Measurements from ENCODE around the gene ECSCR. TPM values are rescaled to one million over a fixed set of nuclear protein-coding genes. Genes with fewer than 3 reads are reported as not detected.

The ECSCR gene
- total RNA-seq, 2 experiments from 2014 or later = 0.55 to 1.2 TPM

DNA sequence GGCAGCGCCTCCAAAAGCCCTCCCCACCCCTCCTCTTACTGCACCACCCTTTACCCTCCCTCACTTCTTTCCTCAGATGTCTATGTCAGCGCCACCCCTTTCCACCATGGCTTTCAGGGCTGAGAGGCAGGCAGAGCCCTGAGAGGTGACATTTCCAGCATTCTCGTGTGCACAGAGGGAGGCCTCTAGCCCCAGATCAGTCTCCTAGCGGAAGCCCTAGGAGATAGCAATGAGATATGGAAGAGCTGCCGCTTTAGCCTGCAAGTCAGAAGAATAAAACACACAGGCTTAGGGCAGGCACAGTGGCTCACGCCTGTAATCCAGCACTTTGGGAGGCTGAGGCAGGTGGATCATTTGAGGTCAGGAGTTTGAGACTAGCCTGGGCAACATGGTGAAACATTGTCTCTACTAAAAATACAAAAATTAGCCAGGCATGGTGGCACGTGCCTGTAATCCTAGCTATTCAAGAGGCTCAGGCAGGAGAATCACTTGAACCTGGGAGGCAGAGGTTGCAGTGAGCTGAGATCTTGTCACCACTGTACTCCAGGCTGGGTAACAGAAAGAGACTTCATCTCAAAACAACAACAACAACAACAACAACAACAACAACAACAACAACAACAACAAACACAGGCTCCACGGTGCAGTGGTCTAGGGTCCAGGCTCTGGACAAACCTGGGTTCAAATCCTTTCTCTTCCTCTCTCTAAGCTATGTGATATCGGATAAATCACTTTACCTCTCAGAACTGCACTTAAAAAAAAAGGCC, 16.3 kb upstream of the ECSCR start:
- CTCF ChIA-PET = interaction anchor here (0.7 to 0.9 kb wide), 2 partner anchors 42 to 50 kb away, joined by 3 read pairs; no protein-coding TSS in a partner anchor

DNA sequence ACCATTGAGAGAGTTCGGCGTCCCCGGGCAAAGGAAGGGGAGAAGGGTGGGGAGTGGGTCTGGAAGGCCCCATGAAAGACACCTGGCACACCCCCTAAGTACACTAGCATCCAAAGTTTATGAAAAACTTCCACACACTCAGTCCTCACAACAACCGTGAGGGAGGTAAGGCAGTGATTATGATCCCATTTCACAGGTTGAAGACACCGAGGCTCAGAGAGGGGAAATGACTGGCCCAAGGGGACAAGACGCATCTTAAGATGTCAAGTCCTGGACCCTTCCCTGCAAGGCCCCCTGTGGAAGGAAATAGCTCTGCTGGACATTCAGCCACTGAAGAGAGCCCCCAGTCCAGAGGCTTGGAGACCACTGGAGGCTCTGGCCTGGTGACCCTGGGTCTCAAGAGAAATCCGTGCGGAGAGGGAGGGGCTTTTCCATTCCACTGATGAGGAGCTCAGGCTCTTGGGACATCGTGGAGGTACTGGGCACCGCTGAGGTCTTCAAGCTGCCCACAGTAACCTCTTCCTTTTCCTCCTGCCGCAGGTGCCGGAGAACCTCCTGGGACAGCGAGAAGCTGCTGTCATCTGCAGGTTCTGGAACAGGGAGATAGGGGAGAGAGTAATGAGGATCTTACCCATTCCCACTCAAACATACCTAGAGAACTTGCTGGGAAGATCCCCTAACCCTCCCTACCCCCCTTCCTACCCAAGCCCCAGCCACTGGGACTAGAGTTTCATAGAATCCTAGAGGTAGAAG, 13.5 kb upstream of the ECSCR start:
- CTCF ChIA-PET = interaction anchor here (0.6 to 1.6 kb wide), 2 partner anchors 28 to 42 kb away, joined by 3 to 4 read pairs; no protein-coding TSS in a partner anchor

More for the DNA sequence above, 16.3 kb upstream of the ECSCR start:
- POLR2A ChIA-PET = interaction anchor here (0.6 kb wide), 1 partner anchor 19 kb away, joined by 3 read pairs; no protein-coding TSS in a partner anchor

DNA sequence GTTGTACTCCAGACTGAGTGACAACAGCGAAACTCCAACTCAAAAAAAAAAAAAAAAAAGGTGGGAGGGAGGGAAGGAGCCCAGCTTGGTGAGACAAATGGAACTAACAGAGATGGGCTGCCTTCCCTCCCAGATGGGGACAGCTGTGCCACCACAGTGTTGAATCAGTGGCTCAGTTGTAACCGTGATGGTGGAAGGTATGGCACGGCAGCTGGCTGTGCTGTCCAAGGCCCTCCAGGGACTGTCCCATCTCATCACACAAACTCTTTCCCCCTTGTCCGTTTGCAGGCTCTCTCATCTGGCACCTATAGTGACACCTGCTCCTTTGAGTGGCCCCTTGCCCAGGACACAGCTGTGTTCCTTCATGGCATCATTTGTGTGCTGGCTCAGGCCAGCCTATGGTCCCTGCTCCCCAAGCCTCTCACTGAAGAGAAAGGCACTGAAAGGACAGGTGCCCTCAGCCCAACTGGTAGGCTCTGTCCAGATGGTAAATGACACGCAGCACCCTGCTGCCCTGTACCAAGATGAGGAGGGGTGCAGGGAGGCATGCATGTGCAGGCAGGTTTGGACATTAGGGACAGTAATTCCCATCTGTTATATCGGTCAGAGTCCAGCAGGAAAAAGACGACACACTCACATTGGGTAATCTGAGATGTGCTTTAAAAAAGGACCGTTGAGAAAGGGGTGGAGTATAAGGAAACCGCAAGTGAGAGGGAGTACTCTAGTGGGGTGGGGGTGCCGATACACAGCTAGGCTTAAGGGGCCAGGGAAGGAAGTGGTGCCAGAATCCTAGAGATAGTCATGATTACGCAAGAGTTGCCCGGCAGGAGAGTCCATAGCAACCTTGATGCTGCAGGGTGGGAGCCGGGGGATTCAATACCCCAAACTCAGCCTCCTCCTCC, 12.6 kb upstream of the ECSCR start:
- ChIA-PET CTCF (interaction anchor here (0.7 to 1.6 kb wide), 3 partner anchors 9 to 43 kb away, joined by 3 read pairs; no protein-coding TSS in a partner anchor), POLR2A (no interaction called here)

More for the DNA sequence above, 13.5 kb upstream of the ECSCR start:
- POLR2A ChIA-PET = no interaction called here

DNA sequence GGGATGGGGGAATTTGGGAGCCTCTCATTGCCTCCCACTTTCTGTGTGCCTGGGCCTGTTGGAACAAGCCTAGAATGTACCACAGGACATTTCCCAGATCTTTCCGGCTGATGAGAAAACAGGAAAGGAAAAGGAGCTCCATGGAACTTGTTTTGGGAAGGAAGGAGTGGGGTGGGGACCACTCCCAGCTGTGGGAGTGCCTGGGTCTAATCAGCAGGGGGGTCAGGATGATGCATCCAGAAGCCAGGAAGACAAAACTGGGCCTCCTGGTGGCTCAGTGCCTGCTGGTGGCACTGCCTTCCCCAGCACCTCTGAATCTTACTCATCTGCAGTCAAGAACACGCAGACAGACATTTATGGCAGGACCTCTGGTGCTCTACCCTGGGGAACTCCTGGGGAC, 11.0 kb upstream of the ECSCR start:
- CTCF ChIA-PET = interaction anchor here (0.8 to 0.9 kb wide), 2 partner anchors 9 to 51 kb away, joined by 3 to 4 read pairs; partner anchors contain the start of gene STING1
- POLR2A ChIA-PET = interaction anchor here (0.8 to 1.4 kb wide), 2 partner anchors 8 to 26 kb away, joined by 3 to 7 read pairs; partner anchors contain the start of gene STING1

DNA sequence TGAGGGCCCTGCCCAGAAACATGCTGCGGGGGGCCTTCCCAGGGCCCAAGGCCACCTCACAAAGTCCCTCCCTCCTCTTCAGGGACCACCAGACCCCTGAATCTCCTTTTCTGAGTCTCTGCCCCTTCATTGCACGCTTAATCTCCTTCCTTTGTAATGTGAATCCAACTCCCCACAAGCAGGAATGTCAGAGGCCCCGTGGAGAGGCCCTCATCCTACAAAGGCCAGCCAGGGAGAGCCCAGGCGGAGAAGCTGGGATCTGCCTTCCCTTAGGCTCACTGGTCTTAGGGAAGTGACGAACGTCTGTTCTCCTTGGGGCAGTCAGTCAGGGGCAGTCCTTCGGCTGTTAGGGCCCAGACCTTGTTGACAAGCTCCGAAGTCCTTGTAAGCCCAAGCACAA, 10.6 kb upstream of the ECSCR start:
- ChIA-PET CTCF (interaction anchor here (0.8 to 0.9 kb wide), 2 partner anchors 9 to 51 kb away, joined by 3 to 4 read pairs; partner anchors contain the start of gene STING1), POLR2A (interaction anchor here (1.4 kb wide), 1 partner anchor 9 kb away, joined by 7 read pairs; the partner anchor contains the start of gene STING1)

DNA sequence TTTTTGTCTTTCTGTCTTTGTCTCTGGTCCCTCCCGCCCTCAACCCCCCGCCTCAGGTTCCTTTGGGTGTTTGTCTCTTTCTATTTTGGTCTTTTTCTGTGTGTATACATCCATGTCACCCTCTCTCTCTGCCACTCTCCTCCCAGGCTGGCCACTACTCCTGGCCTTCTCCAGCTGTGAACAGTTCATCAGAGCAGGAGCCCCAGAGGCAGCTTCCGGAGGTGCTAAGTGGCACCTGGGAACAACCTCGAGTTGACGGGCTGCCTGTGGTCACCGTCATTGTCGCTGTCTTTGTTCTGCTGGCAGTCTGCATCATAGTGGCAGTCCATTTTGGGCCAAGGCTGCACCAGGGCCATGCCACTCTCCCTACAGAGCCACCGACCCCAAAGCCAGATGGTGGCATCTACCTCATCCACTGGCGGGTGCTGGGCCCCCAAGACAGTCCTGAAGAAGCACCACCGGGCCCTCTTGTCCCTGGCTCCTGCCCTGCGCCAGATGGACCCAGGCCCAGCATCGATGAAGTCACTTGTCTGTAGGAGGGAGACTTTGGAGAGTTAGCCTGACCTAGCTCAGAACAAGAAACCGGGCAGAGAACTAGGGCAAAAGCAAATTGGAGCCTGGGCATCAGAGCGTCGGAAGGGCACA, 10.0 kb upstream of the ECSCR start:
- CTCF ChIA-PET = no interaction called here

DNA sequence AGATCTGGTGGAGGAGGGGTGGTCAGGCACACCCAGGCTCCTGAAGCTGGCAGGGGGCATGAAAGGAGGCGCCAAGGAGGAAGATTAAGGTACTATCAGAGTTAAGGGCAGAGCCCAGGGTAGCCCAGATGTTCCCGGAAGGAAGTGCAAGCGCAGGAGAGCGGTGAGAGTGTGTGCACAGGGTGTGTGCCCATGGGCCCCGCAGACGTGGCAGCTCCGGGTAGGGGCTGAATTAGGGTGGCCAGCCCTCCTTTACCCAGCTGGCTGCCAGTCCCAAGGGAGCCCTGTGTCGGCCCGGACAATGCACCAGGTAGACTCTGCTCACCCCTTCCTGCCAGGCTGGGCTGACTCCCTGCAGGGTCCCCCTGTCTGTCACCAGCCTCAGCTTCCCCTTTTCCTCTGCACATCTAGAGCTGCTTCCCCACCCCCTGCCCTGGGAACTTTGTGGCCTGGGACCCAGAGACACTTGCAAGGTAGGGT, 8.3 kb upstream of the ECSCR start, which contains the start of gene SMIM33:
SMIM33 (plus strand) TSS at position 184 of the 480 bp plus-strand sequence; CDS start at position 302, 118 bp downstream.
- CTCF ChIA-PET = interaction anchor here (0.6 to 1.5 kb wide), 7 partner anchors 11 to 368 kb away, joined by 3 to 4 read pairs (median 3); no protein-coding TSS in a partner anchor
- POLR2A ChIA-PET = interaction anchor here (0.6 to 1.1 kb wide), 4 partner anchors 9 to 196 kb away, joined by 3 to 6 read pairs (median 3); partner anchors contain the start of gene STING1

More for the DNA sequence above, 10.0 kb upstream of the ECSCR start:
- POLR2A ChIA-PET = interaction anchor here (0.6 to 1.4 kb wide), 2 partner anchors 10 to 137 kb away, joined by 5 to 7 read pairs; partner anchors contain the start of gene STING1

DNA sequence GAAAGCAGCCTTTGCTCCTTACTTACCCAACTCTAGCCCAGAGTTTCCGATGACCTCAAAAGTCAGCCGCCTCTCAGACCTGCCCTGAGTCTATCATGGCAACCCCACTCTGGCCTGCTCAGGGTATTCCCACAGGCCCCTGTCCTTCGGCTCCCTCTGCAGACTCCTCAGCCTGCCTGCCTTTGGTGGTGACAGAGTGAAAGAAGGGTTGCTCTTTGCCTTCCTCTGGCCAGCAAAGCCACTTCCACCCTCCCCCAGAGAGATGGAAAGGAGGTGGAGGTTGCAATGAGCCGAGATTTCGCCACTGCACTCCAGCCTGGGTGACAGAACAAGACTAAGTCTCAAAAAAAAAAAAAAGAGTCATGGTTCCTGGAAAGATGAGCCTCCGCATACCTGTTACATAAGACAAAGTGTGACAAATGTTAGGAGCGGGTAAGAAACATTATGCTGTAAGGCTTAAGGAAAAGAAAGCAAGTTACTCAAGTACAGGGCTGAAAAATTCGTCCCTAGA, 5.9 kb upstream of the ECSCR start:
- CTCF ChIA-PET = no interaction called here
- POLR2A ChIA-PET = no interaction called here

DNA sequence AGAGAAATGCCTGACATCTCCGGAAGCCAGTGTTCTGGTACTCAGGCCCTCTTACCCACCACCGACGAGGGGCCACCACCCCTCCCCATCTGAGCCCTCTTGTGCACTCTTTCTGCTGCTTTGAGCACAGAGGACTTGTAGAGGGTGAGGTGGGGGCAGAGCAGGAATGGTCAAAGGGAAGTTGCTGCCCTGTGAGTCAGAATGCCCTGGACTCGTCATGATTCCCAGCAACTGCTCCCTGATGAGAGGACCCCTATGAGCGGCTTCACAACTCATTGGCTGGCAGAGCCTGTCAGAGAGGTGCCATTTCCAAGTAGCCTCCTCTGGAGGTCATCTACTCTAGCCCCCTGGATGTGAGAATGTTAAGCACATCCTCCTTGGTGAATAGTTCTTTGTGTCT, 845 bp downstream of the ECSCR start:
- ChIA-PET CTCF (no interaction called here), POLR2A (interaction anchor here (0.5 to 0.7 kb wide), 2 partner anchors 9 to 100 kb away, joined by 3 to 4 read pairs; no protein-coding TSS in a partner anchor)

DNA sequence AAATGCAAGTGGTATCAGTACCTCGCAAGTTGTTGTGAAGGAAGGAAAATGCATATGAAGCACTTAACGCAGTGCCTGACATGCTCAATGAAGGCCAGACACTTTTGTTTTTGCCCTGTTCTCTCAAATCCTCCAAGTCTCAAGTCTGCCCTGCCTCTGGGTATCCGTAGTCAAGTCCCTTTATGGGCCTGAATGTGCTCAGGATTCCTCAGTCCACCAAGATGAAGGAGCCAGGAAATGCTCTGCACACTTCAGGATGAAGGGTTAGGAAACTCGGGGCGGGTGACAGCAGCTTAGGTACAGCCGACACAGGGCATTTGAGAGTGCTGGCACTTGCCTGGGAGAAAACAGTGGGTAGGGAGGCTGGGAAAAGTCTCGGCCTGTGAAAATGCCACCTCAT, 1.4 kb downstream of the ECSCR start:
- CTCF ChIA-PET = no interaction called here
- POLR2A ChIA-PET = interaction anchor here (0.7 kb wide), 1 partner anchor 99 kb away, joined by 4 read pairs; no protein-coding TSS in a partner anchor

DNA sequence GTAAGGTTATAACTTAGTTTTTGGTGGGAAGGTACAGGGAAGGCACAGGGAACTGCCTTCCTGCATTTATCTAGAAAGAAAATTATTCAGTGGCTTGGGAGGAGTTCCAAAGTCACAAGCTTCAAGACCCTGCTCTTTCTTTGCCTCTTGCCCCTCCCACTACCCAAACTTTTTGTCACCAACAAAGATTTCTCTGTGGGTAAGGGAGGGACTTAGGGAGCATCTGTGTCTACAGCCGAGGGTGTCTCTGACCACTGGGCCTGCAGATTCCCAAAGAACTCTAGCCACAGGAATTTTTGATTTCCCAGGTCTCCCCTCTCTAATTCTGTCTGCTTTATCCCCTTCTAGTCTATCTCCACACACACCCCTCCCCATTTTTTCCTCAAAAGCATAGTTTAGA, 2.1 kb downstream of the ECSCR start:
- ChIA-PET CTCF (interaction anchor here (0.7 to 2.0 kb wide), 6 partner anchors 10 to 47 kb away, joined by 3 to 6 read pairs (median 4); partner anchors contain the start of gene SMIM33), POLR2A (interaction anchor here (0.6 to 1.8 kb wide), 5 partner anchors 10 to 185 kb away, joined by 3 to 7 read pairs (median 4); no protein-coding TSS in a partner anchor)

DNA sequence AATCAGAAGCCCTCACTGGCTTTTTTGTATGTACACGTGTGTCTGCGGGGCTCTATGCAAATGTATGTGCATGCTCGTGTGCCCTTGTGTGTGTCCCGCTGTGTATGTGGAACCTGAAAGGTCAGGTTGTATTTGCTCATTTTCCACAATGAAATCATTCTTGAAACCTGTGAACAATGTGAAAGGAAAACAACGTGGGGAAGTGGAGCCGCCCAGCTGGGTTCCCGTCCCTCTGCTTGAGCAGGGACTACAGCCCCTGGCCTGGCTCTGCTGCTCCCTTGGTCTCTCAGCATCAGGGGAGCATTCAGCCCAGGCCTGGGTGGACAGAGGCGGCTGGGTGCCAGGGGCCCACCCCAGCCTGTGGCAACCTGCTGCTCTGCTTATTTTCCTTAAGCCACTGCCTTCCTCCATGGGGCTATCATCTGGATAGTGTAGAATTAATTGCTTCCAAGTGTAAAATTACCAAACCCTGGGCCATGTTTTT, 3.0 kb downstream of the ECSCR start:
- CTCF ChIA-PET = interaction anchor here (0.8 to 2.0 kb wide), 5 partner anchors 9 to 46 kb away, joined by 3 to 6 read pairs (median 4); partner anchors contain the start of gene SMIM33
- POLR2A ChIA-PET = interaction anchor here (0.8 to 2.1 kb wide), 4 partner anchors 12 to 43 kb away, joined by 3 to 9 read pairs (median 6); partner anchors contain the start of gene STING1

DNA sequence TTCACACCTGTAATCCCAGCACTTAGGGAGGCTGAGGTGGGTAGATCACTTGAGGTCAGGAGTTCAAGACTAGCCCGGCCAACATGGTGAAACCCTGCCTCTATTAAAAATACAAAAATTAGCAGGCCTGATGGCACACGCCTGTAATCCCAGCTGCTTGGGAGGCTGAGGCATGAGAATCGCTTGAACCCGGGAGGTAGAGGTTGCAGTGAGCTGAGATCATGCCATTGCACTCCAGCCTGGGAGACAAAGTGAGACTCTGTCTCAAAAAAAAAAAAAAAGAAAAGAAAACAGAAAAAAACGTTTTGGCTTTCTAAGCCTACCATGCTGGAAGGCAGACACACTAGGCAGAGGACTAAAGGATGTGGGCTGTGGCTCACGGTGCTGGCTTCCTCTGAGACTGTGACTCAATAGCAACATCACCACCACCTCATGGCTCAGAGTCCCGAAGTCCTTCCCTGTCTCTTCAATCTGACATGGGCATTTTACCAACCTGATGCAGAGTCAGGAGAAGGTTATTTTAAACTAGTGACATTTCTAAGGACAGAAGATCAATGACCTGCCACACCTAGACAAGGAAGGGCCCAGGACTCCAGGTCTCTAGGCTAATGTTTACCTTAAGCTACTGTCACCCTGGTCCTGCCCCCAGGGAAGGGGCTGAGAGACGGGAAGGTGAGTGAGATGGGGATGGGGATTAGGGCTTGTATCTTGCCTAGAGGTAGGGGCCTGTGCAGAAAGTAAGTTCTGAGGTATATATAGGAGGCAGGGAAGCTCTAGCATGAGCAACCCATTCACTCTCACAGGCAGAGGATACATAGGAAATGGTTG, 3.7 kb downstream of the ECSCR start:
- ChIA-PET CTCF (interaction anchor here (0.7 to 2.0 kb wide), 9 partner anchors 8 to 214 kb away, joined by 4 to 8 read pairs (median 5); partner anchors contain the start of genes DNAJC18 and STING1), POLR2A (interaction anchor here (0.7 to 2.1 kb wide), 7 partner anchors 11 to 212 kb away, joined by 3 to 9 read pairs (median 5); partner anchors contain the start of genes DNAJC18 and STING1)

DNA sequence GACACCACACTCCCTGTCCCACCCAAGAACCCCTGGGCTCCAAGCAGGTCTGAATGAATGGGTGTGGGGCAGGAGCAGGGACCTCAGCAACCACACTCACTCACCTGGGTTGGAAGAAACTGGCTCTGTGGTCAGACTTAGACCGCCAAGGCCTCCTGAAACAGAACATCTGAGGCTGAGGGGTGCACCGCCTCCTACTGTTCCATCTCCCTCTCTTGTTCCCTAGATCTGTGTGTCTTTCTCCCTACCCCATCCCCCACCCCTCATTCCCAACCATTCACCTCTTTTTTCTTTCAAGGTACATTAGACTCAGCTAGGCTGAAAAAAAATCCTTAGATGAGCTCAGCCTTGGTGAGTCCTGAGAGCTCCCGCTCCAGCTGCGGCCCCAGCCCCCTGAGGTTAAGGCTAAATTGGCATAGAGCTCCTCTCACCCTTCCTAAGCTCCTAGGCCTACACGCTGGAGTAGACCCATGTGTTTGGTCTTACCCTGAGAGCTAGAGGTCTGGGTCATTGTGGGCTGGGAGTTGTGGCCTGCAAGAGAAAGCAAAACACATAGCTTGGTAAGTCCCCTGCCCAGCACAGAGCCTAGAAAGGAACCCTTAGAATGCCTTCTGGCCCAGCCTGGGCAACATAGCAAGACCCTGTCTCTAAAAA, 4.8 kb downstream of the ECSCR start:
- ChIA-PET POLR2A (interaction anchor here (0.9 to 2.1 kb wide), 4 partner anchors 10 to 54 kb away, joined by 5 to 9 read pairs (median 6); partner anchors contain the start of genes DNAJC18 and STING1), CTCF (interaction anchor here (0.6 to 1.9 kb wide), 8 partner anchors 10 to 153 kb away, joined by 3 to 8 read pairs (median 4); partner anchors contain the start of genes DNAJC18 and STING1)

DNA sequence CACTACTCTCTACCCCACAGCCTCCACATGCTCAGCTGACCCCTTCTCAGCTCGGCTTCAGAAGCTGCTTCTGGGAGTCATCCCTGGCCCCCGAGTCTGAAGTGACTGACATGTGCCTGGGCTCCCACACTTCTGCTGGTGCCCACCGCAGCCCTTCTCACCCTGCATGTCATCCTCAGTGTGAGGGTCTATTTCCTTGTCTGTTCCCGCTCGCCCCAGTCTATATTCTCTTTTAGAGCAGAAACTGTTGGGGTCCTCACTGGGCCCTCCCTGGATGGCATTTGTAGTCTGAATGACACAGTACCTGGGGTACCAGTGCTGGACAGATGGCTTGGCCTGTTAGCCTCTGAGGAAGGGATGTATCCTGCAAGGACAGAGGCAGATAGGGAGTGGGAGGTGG, 5.3 kb downstream of the ECSCR start:
- ChIA-PET POLR2A (interaction anchor here (0.9 to 2.1 kb wide), 2 partner anchors 10 to 25 kb away, joined by 5 to 9 read pairs; partner anchors contain the start of gene STING1), CTCF (interaction anchor here (0.6 to 1.9 kb wide), 3 partner anchors 12 to 25 kb away, joined by 3 to 8 read pairs (median 7); partner anchors contain the start of gene STING1)

Measured in activated CD8-positive, alpha-beta memory T cell treated with anti-CD3 and anti-CD28 coated beads for 36 hours (primary cell).